Loucy (cell line): ENCODE data around the gene CAMK1D.

Experiments
- H2AFZ ChIP-seq: fragments of 200-600 bp; sonication (generic); 2 replicates; pipeline ENCODE4 v1.6.0; 2016; ENCODE audit warnings: antibody characterized with exemption, mild to moderate bottlenecking, low read length, moderate library complexity
- H3F3A ChIP-seq: fragments of 200-600 bp; 2 replicates; pipeline ENCODE4 v1.6.0; 2016; ENCODE audit warnings: antibody characterized with exemption, low read depth, mild to moderate bottlenecking
- H3K27me3 ChIP-seq: fragments of 200-600 bp; sonication (generic); 2 replicates; pipeline ENCODE4 v1.6.1; 2014; ENCODE audit warnings: low read length, mild to moderate bottlenecking; ENCODE audit not compliant: insufficient read depth, poor library complexity, severe bottlenecking
- H3K36me3 ChIP-seq: fragments of 200-600 bp; sonication (generic); 2 replicates; pipeline ENCODE4 v1.6.1; 2016; ENCODE audit warnings: low read length; ENCODE audit not compliant: insufficient read depth
- H3K4me1 ChIP-seq: fragments of 200-600 bp; sonication (generic); 2 replicates; pipeline ENCODE4 v1.5.1; 2014; ENCODE audit warnings: low read length, mild to moderate bottlenecking; ENCODE audit not compliant: insufficient read depth, poor library complexity, severe bottlenecking
- H3K4me2 ChIP-seq: fragments of 200-600 bp; sonication (generic); 2 replicates; pipeline ENCODE4 v1.6.0; 2014; ENCODE audit warnings: antibody characterized with exemption, low read length, low read depth, mild to moderate bottlenecking; ENCODE audit not compliant: poor library complexity, severe bottlenecking
- H3K4me3 ChIP-seq: fragments of 200-600 bp; sonication (generic); 2 replicates; pipeline ENCODE4 v1.5.1; 2014; ENCODE audit warnings: low read length, mild to moderate bottlenecking, mixed read lengths; ENCODE audit not compliant: poor library complexity, severe bottlenecking
- H3K79me2 ChIP-seq: fragments of 200-600 bp; sonication (generic); 2 replicates; pipeline ENCODE4 v1.6.1; 2014; ENCODE audit warnings: low read length; ENCODE audit not compliant: insufficient read depth
- H3K9ac ChIP-seq: fragments of 200-600 bp; sonication (generic); 2 replicates; pipeline ENCODE4 v1.6.0; 2014; ENCODE audit warnings: mild to moderate bottlenecking, low read depth, low read length, moderate library complexity; ENCODE audit not compliant: poor library complexity, severe bottlenecking
- H3K9me2 ChIP-seq: fragments of 200-600 bp; sonication (generic); replicated peaks from 2 replicates; pipeline ENCODE4 v1.6.1; 2016; ENCODE audit warnings: low read depth, low read length, mixed read lengths
- H3K9me3 ChIP-seq: fragments of 200-600 bp; sonication (generic); 2 replicates; pipeline ENCODE4 v1.6.1; 2014; ENCODE audit warnings: mild to moderate bottlenecking, antibody characterized with exemption, low read length, low read depth; ENCODE audit not compliant: insufficient read depth
- H4K20me1 ChIP-seq: fragments of 200-600 bp; sonication (generic); 2 replicates; pipeline ENCODE4 v1.6.0; 2014; ENCODE audit warnings: antibody characterized with exemption, low read length, mild to moderate bottlenecking; ENCODE audit not compliant: insufficient read depth, poor library complexity, severe bottlenecking
- CTCF ChIP-seq: fragments of 200-600 bp; sonication (generic); conservative IDR thresholded peaks from 2 replicates; pipeline ENCODE4 v1.5.1; 2014; ENCODE audit warnings: mild to moderate bottlenecking, antibody characterized with exemption, low read length
- EZH2phosphoT487 ChIP-seq: fragments of 200-600 bp; IDR thresholded peaks from 2 replicates; pipeline ENCODE4 v1.6.1; 2018; ENCODE audit warnings: antibody characterized with exemption, mild to moderate bottlenecking, moderate library complexity, borderline replicate concordance

Gene CAMK1D

GRCh38 chr10:12709521-12709963 is 360.2 kb downstream of the CAMK1D start:
- TF ChIP-seq EZH2phosphoT487: no peak
- no peak for TF ChIP-seq CTCF
- Histone ChIP-seq H3F3A (no peaks in the 10 kb centered on the region), H3K9me2 (no peaks in the 10 kb centered on the region), H3K9ac (no peak overlapping the region), H3K4me2 (no peak overlapping the region), H3K4me1 (peaks cover 2% of the 10 kb centered on the region), H3K4me3 (no peak overlapping the region), H3K9me3 (no peaks in the 10 kb centered on the region), H3K36me3 (no peaks in the 10 kb centered on the region), H3K79me2 (no peaks in the 10 kb centered on the region), H4K20me1 (no peaks in the 10 kb centered on the region), H2AFZ (no peak overlapping the region), H3K27me3 (no peaks in the 10 kb centered on the region)

- no peaks in the 10 kb centered on the region for H3K9me3 ChIP-seq
- no peak overlapping the region for H2AFZ ChIP-seq
These were observed 360.8 kb downstream of the CAMK1D start for GRCh38 chr10:12710157-12710556.

GRCh38 chr10:12710594-12711349 is 361.4 kb downstream of the CAMK1D start:
- Histone ChIP-seq H3K9ac (no peak overlapping the region), H3K4me2 (no peak overlapping the region), H3K4me1 (peaks cover 2% of the 10 kb centered on the region), H3K36me3 (no peaks in the 10 kb centered on the region), H3F3A (no peaks in the 10 kb centered on the region), H3K4me3 (no peak overlapping the region), H4K20me1 (no peaks in the 10 kb centered on the region), H2AFZ (peak overlapping the region; percentile 34; the same call in 1 of the 2 replicates), H3K9me2 (no peaks in the 10 kb centered on the region), H3K79me2 (no peaks in the 10 kb centered on the region), H3K9me3 (no peaks in the 10 kb centered on the region), H3K27me3 (no peaks in the 10 kb centered on the region)
- TF ChIP-seq CTCF (peak; percentile 97), EZH2phosphoT487 (no peak)

More at GRCh38 chr10:12710157-12710556, 360.8 kb downstream of the CAMK1D start:
- Histone ChIP-seq H3K9me2 (no peaks in the 10 kb centered on the region), H3K79me2 (no peaks in the 10 kb centered on the region), H3F3A (no peaks in the 10 kb centered on the region), H3K27me3 (no peaks in the 10 kb centered on the region), H4K20me1 (no peaks in the 10 kb centered on the region), H3K36me3 (no peaks in the 10 kb centered on the region), H3K4me2 (no peak overlapping the region), H3K4me1 (peaks cover 2% of the 10 kb centered on the region), H3K9ac (no peak overlapping the region), H3K4me3 (no peak overlapping the region)
- no peak for TF ChIP-seq EZH2phosphoT487
- no peak for TF ChIP-seq CTCF
